Astrocyte (in vitro differentiated cells and primary cell): Measurements from ENCODE around the gene PLEKHN1.

Source experiments
- CTCF ChIP-seq: IDR thresholded peaks from 2 replicates; pipeline ENCODE4 v1.5.1; 2011; ENCODE audit warnings: low read depth, mild to moderate bottlenecking, inconsistent platforms, low read length, moderate library complexity; ENCODE audit not compliant: insufficient read depth
- EZH2 ChIP-seq: IDR thresholded peaks from 2 replicates; pipeline ENCODE4 v1.6.1; 2012; ENCODE audit warnings: mild to moderate bottlenecking, low read length, inconsistent platforms; ENCODE audit not compliant: insufficient read depth

GRCh38 chr1:962381-963300, 3.6 kb upstream of the PLEKHN1 start:
- TF ChIP-seq CTCF = no peak
- TF ChIP-seq EZH2 = no peak
